ENCODE results near the gene OR1K1.

GRCh38 chr9:122812736-122813135 is 12.8 kb downstream of the OR1K1 start:
- TF ChIP-seq POLR2A (IDR thresholded peaks at IDR 0.05) (no peak), EP300 (IDR thresholded peaks at IDR 0.05; ENCODE audit: low read depth) (no peak), POLR2AphosphoS5 (IDR thresholded peaks at IDR 0.05) (no peak)
- TF ChIP-seq, protein P1, sequence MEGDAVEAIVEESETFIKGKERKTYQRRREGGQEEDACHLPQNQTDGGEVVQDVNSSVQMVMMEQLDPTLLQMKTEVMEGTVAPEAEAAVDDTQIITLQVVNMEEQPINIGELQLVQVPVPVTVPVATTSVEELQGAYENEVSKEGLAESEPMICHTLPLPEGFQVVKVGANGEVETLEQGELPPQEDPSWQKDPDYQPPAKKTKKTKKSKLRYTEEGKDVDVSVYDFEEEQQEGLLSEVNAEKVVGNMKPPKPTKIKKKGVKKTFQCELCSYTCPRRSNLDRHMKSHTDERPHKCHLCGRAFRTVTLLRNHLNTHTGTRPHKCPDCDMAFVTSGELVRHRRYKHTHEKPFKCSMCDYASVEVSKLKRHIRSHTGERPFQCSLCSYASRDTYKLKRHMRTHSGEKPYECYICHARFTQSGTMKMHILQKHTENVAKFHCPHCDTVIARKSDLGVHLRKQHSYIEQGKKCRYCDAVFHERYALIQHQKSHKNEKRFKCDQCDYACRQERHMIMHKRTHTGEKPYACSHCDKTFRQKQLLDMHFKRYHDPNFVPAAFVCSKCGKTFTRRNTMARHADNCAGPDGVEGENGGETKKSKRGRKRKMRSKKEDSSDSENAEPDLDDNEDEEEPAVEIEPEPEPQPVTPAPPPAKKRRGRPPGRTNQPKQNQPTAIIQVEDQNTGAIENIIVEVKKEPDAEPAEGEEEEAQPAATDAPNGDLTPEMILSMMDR (IDR thresholded peaks at IDR 0.05): no peak

Data from transverse colon (tissue), 4 donors.